Activated gamma-delta T cell (primary cell): ENCODE results near the gene IFNGR1.
A peak's percentile ranks its signal among the peaks of the same experiment; 100 is the strongest.
"Not testable (repeated sequence)": the region's sequence is repeated elsewhere in the genome, so short reads cannot be mapped to it uniquely, and the experiment has no call there.

ENCODE experiments used
- DNase-seq: peaks from one replicate; lab custom pipeline; 2025; lab: John Stamatoyannopoulos, UW
- total RNA-seq, 2 donors: gene quantifications; one replicate each; lab custom pipeline; 2026; lab: John Stamatoyannopoulos, UW

IFNGR1 gene
- total RNA-seq: 79.2 to 96.7 reads per million in 2 donors

DNA sequence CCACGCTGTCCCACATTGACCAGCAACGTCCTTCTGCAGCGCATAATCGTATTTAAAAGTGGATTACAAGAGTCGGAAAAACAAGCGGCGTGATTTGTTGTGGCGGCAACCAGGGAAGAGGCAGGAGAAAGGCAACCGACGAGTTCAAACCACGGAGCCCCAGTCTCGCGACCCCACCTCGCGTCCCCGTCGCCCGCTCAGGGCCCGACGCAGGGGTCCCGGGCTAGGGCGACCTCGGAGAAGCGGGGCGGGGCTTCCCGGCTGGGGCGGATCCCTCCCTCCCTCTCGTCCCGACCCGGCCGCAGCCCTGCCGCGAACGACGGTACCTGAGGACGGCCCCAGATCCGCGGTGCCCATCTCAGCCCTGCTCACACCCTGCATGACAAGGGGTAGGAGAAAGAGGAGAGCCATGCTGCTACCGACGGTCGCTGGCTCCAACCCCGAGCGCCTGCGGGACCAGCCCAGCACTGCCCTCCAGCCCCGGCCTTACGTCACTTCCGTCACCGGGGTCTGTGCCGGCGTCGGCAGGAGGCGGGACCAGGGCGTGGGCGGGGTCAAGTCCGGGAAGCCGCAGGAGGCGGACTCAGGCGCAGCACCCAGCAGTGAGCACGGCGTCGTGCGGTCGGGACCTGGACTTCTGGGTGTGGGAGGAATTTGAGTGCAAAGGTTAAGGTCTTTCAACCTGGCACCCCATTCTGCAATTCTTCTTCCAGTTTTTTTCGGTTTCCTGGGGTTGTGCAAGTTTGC lies at the start of gene IFNGR1:
Gene IFNGR1, minus strand, starts transcription at position 469 of the 747 bp plus-strand sequence. Its CDS starts 58 bp downstream, at position 411.
- DNase-seq: peak; percentile 85

DNA sequence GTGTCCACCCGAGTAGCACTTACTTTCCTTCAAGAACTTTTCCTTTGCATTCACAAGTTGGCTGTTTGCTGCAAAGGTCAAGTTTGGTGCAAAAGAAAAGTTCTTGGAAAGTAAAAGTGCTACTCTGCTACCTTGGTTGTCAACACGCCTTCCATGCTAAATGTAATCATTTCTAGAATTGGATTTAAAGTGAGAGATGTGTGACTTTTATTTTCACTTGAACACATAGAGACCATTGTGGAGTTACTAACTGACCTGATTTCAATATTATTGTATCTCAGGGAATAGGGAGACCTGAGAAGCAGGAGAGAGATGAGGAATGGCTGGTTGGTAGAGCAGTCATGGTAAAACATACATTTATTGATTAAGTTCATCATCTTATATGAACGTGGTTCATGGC lies 49.7 kb upstream of the IFNGR1 start:
- DNase-seq: no peak

DNA sequence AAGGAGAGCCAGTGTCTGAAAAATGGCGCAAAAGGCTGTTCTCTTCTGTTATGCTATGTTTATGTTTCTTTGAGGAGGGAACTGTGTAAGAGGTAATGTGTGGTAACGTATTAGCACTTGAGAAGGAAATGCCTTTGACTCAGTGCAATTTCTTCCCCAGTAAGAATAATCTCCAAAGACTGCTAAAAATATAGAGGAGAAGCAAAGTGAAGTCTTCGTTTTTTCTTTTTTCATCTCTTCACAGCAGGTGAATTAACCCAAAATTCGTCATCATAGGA lies 47.1 kb upstream of the IFNGR1 start:
- DNase-seq: no peak

DNA sequence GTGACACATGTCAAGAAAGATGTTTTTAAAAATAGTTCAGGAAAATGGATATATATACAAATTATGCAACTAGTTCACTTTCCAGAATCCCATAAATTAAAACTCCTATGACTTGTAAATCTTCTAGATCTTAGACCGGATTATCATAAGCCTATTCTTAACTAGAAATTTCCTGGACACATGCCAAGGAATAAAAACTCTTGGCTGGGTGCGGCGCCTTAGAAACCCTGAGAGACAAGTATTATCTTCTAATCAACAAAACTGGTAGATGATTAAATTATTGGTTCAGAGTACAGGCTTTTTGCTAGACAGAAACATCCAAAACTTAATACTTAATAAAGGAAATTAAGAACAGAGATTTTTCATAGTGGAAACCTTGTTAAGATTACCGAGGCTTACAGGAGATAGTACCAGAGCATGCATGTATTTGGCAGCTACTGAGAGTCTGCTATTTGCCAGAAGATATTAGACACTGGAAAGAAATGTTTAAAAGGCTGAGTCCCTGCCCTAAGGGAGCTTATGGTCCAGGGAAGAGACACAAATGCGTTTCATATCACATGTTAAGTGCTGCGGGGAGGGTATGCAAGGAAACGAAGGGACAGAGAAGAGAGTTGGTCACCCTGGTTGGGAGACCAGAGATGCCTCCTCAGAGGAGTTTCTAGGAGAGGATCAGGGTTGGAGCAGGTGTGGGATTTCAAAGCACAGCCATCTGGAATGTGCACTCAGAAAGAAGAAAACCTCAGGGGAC lies 46.5 kb upstream of the IFNGR1 start:
- DNase-seq: no peak

DNA sequence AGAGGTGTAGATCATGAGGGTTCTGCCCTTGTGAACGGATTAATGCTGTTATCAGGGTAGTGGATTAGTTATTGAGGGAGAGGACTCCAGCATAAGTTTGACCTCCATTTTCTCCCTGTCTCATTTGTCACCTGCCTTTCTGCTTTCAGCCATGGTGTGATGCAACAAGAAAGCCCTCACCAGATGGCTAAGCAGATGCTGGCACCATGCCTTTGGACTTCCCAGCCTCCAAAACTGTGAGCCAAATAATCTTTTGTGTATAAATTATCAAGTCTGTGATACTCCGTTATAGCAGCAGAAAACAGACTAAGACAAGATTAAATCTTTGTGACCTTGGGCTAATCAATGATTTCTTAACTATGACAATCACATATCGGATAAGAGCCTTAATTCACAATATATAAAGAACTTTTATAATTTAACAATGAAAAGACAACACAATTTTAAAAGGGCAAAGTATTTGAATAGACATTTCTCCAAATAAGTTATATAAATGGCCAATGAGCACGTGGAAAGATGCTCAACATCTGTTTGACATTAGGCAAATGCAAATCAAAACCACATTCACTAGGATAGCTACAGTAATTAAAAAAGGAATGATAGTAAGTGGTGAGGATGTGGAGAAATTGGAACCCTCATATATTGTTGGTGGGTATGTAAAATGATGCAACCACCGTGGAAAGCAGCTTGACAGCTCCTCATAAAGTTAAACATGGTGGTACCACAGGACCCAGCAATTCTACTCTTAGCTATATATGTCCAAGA lies 45.3 kb upstream of the IFNGR1 start:
- DNase-seq: no peak

DNA sequence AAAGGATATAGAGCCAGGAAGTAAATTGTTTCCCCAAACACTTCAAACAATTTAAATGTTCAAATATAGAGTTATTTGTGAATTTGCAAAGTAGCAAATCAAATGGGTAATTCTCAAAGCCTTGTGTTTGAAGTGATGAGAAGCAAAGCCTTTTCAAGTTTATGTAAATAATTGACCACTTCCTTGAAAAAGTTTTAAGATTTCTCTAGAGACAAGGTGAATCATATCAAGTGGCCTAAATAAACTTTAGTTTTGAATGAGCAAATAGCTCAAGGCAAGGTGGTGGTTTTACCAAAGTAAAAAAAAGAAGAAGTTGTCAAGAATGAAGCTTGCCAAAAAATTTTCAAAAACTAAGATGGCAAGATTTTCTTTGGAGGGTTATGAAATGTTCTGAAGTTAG lies 42.6 kb upstream of the IFNGR1 start:
- DNase-seq: no peak

DNA sequence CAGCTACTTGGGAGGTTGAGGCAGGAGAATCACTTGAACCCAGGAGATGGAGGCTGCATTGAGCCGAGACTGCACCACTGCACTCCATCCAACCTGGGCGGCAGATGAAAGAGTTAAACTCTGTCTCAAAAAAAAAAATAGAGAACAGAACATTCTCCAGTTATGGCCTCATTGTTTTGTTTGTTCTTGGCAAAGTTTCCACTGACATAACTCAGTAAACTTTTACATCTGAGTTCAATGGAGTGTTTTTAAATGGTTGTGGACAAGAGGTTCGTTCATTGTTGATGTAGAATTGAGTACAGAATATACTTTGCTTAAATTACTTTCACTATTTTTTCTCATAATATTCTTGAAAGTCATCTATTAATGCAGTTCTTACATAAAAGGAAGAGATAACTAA lies 42.2 kb upstream of the IFNGR1 start:
- no peak for DNase-seq

DNA sequence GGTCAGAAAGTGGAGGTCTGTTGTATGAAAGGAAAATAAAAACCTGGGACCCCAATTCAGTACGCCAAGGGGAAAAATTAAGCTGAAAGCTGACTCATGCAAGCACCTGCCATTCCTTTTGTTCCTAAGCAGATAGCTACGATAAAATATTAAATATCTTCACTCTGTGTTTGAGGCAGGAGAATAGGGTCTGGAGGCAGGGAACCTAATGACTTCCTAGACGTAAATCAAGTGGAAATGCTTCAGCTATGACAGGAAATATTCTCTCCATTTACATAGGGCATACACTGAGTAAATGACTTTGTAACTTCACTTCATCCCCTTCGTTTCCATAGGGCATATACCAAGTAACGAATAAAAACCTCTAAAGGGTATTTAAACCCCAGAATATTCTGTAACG lies 41.0 kb upstream of the IFNGR1 start:
- no peak for DNase-seq

DNA sequence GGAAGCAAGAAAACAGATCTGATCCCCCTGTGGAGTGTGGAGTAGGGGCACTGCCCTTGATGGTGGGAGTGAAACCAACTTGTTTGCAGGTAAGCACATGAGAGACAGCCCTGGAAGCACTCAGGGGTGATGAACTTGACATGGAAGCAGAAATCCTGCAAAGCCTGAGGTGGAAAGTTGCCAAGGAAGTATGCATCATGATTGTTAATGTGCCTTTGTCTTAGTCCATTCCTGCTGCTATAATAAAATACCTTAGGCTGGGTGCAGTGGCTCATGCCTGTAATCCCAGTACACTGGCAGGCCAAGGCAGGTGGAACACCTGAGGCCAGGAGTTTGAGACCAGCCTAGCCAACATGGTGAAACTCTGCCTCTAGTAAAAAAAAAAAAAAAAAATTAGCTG lies 40.2 kb upstream of the IFNGR1 start:
- no peak for DNase-seq

DNA sequence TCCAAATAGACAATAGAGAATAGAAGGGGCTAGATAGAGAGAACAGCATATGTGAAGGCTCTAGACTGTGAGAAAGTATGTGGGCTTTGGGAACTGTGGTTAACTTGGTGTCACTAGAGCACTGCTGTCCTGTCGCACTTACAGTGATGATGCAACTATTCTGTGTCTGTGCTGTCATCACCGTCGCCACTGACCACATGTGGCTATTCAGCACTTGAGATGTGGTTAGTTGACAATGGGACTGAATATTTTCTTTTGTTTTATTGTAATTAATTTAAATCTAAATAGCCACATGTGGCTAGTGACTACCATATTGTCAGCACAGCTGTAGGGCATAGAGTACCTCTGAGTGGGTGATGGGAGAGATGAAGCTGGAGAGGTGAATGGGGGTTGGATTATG lies 39.0 kb upstream of the IFNGR1 start:
- DNase-seq: no peak

DNA sequence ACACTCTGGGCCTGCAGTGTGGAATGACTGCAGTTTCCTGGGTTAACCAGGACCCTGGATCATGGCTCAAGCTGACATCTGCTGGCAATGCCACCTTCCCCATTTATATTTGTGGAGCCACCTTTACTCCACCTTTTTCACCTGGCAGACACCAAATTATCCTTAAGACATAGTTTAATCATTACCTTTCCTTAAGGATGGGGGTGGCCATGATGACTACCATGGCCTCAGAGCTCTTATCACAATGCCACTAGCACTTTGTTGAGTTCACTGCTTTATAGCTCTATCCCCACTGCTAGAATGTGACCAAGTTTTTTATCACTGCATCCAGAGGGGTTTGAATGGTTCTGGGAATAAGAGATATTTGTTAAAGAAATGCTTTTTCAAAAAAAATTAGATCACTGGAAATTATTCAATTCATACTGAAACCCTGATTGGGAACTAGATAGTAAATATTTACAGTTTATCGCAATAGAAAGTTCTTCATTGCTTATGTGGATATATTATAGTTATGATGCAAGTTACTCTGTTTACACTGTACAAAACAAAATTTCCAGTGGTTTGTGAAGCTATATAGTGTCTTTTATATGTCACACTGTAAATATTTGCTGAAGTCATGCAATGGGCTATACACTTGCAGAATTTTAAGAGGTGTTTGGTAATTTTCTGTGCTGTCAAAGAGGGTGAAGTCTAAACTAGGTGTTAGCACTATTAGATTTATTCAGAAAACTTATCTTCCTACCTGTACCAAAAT lies 37.3 kb upstream of the IFNGR1 start:
- DNase-seq: no peak

DNA sequence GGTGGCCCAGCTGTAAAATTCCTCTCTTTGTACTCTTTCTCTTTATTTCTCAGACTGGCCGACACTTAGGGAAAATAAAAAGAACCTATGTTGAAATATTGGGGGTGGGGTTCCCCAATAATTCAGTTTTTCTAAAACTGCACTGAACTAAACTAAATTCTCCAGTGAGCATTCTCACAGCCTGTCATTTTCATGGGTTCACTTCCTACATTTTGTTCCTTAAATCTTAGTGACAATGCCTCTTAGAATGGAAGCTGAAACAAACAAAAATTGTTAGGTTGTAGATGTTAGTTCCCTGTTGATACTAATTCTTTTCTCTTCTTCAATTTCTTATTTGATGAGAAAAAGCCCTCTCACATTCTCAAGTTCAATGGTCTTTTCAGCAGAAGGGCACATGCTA lies 35.8 kb upstream of the IFNGR1 start:
- DNase-seq: no peak

DNA sequence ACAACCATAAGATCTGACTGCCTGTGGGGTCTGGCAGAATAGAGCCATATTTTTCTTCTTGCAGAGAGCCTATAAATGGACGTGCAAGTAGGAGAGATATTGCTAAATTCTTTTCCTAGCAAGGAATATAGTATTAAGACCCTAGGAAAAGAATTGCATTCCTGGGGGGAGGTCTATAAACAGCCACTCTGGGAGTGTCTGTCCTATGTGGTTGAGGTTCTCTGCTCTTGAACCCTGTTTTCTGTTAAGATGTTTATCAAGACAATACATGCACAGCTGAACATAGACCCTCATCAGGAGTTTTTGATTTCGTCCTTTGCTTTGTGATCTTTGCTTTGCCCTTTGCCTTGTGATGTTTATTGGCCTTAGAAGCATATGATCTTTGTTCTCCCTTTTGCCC lies 35.2 kb upstream of the IFNGR1 start:
- DNase-seq: not testable (repeated sequence)

DNA sequence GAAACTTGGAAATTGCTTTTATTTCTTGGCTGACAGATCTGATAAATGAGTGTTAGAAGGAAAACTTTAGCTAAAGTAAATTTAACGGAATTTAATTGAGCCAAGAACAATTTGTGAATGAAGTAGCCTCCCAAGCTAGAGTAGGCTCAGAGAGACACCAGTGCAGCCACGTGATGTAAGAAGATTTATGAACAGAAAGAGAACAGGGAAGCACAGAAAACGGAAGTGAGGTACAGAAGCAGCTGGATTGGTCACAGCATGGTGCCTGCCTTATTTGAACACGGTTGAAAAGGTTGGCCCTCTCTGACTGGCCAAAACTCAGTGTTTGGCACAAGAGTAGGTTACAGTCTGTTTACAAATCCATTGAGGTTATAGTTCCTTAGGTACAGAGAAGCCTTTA lies 29.5 kb upstream of the IFNGR1 start:
- no peak for DNase-seq

DNA sequence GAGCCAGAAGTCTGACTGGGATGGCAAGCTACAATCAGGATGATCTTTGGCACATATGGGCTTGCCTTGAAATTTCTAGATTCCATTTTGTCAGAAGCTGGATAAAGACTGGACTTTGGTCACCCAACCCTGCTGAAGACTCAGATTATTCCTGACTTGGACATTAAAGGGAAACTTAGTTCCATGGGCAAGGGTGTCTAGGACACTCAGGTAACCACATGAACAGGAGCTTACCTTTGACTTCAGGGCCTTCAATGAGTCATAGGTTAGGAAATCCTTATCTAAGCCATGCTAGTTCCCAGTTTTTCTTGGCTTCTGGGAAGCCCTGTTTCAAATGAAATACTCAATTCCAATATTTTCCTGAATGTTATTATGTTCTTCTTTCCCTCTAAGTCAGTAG lies 28.5 kb upstream of the IFNGR1 start:
- DNase-seq: no peak

DNA sequence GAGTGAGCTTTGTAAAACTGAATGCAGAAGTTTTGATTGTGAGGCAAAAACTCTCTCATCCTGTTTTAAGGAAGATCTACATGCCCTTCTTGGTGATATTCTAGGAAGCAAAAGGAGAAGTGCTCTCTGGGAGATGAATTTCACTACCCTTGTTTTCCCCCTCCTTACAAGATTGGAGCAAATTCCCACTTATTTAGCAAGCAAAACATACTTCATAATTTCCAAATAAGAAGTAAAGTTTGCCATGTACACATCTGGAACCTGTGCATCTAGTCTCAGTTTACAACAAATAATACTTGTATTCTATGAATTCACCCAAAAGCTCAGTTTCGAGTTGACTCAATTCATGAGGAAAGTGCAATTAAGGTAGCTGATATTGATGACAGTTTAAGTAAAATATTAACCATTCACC lies 27.6 kb upstream of the IFNGR1 start:
- DNase-seq: no peak

DNA sequence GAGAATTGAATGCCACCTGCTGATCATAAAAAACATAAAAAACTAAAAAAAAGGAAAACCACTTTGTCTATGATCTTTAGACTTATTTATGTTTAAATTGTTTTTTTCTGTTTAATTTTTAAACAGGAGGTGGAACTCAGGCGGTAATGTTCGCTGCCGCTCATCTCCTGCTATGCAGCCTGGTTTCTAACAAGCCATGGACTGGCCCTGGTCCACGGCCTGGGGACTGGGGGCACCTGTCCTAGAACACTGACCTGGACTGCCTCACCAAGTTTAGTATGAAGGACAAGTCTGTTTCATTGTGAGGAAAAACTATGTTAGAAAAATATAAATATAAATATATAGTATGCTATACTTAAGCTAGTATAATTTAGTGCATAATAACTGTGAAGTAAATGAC lies 27.0 kb upstream of the IFNGR1 start:
- no peak for DNase-seq

DNA sequence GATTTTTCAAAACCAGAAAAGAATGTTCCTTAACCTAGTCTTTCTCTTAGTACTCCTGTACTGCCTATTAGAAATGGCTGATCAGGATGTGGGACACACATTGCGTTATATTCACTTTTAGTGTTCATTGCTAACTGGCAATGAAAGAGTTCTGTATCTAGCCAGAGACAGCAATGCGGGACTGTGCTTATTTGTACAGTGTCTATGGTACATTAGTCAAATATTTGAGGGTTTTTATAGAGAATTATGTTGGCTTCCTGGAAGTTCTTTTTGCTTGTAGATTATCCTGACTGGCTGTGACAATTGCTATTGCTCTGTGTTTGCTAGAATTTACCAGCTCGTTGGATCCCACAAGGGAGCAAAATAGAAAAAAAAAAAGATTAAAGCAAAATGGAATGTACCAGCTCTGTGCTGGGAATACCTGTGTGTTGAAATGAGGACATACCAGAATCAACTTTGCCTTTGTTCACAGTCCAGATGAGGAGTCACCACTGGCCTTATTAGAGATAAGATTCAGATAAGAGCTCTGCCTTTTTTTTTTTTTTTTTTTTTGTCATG lies 22.4 kb upstream of the IFNGR1 start:
- DNase-seq: no peak

DNA sequence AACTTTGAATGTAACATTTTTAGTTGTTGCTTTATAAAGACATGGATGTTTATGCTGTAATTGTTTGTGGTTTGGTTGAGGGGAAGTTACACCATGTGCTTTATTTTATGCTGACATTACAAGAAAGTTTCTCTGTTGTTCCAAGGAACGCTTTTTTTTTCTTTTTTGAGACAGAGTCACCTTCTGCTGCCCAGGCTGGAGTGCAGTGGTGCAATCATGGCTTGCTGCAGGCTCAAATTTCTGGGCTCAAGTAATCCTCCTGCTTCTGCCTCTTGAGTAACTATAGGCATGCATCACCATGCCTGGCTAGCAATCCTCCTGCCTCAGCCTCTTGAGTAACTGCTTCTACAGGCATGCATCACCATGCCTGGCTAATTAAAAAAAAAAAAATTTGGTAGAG lies 21.0 kb upstream of the IFNGR1 start:
- no peak for DNase-seq

DNA sequence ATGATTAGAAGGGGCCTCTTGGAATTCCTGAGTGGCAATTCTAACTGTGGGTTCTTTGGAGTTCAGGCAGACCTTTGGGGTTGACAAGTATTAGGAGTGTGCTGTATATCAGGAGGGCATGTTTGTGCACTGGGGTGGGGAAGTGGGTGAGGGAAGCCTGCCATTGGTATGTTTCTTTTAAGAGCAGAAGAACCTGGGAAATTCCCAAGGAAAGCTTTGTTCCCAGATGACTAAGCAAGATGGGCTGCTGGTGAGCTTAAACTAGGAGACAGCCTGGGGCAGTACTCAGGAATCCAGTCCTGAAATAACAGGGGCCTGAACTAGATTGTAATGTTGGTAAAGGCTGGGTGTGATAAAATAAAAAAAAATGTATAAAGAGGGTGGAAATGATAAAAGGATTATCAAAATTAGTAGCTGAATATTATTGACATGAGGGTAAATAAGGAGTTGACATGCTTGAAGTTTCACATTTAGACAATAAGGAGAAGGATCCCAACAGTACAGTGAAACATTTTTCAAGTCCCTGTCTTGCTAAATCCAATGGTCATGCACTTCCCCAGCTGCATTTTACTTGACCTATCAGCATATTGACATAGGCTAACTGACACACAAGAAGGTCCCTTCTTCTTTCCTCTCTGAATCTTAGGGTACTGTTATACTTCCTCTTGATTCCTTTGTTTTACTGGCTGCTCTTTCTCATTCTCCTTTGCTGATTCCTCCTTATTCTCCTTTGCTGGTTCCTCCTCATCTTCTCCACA lies 18.4 kb upstream of the IFNGR1 start:
- no peak for DNase-seq
